Measurements from ENCODE around the gene ACAP1. TPM values are rescaled to one million over a fixed set of nuclear protein-coding genes. Genes with fewer than 3 reads are reported as not detected.

Gene ACAP1
- total RNA-seq, 1 donor from 2014 or later: 3.2 TPM

DNA sequence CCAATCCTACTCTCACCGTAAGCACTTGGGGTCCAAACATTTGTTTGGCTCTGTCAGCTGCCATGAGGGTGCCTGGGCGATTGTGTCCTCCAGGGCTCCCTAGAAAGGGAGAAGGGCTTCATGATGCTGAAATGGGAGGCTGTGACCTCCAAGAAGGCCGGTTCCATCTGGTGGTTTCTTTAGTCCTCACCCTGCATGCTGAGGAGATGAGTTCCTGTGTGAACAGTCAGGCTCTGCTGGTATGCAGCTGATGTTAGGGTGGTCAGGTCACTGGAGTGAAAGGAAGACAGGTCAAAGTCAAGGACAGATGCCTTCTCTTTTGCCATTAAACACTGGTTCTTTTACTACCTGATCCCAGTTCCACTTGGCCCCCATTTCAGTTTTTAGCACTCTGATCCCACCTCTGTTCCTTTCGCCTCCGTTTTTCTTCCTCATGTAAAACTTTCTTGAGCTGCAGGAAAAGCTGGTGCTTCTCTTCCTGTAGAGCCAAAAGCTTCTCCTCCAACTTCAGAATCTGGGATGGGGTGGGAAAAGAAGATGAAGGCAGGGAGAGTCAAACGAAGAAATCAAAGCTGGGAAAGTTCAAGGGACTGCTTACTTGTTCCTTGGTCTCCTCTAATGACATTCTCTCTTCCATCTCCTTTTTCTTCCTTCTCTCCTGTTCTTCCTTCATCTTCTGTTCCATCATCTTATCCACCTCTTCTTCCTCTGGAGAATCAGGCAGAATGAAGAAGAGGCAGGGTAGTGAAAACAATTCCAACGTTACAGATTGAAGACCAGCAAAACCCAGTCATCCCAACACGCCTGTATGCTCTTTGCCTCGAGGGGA, 22.2 kb upstream of the ACAP1 start:
- H3K4me1 Mint-ChIP-seq (ENCODE audit: unreplicated experiment): peaks cover 37% of the 10 kb centered on the region
- peak overlapping the region; percentile 87 for H3K4me3 Mint-ChIP-seq
- no peak for DNase-seq (ENCODE audit: extremely low spot score, unreplicated experiment)
- peaks cover 27% of the 10 kb centered on the region for H3K36me3 Mint-ChIP-seq
- TF ChIP-seq, protein P1, sequence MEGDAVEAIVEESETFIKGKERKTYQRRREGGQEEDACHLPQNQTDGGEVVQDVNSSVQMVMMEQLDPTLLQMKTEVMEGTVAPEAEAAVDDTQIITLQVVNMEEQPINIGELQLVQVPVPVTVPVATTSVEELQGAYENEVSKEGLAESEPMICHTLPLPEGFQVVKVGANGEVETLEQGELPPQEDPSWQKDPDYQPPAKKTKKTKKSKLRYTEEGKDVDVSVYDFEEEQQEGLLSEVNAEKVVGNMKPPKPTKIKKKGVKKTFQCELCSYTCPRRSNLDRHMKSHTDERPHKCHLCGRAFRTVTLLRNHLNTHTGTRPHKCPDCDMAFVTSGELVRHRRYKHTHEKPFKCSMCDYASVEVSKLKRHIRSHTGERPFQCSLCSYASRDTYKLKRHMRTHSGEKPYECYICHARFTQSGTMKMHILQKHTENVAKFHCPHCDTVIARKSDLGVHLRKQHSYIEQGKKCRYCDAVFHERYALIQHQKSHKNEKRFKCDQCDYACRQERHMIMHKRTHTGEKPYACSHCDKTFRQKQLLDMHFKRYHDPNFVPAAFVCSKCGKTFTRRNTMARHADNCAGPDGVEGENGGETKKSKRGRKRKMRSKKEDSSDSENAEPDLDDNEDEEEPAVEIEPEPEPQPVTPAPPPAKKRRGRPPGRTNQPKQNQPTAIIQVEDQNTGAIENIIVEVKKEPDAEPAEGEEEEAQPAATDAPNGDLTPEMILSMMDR (conservative IDR thresholded peaks at IDR 0.05): no peak
- H3K27me3 Mint-ChIP-seq: no peaks in the 10 kb centered on the region
- no peaks in the 10 kb centered on the region for H3K9me3 Mint-ChIP-seq
- H3K27ac Mint-ChIP-seq: peak overlapping the region; percentile 82

DNA sequence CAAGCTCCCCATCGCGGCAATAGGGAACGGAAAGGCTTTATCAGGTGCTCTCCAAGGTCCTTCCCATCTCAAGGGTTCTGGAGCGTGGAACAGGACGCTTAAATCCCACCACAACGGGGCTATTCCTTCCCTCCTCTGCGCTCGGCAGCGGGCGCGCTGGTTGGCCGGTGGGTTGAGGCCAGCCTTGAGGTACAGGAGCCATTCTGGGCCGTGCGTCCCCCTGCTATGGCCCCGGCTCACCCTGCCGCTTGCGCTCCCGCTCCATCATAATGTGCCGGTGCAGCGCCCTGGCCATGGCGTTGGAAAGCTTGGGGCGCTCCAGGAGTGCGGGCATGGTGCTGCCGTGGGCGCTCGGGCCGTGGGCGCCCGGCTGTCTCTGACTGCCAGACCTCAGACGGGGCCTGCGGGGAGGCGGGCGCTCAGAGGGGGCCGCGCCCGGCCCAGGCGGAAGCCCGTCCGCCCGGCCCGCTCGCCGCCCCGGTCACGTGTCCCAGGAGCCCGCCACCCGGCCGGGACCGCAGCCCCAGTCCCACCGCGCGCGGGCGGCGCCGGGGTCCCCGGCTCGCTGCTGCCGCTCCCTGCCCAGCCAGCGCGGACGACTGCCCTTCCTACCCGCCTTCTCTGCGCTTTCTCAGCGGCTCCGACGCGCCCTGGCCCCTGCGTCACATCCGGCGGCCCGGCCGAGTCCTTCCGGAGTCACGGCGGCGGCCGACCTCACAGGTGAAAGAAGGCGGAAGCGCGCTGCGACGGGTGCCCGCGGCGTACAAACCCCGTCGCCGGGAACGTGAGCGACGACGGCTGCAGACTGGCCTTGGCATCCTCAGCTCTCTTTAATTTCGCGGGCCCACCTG, 21.4 kb upstream of the ACAP1 start, which contains the start of gene GPS2:
Gene GPS2, minus strand, starts transcription at position 642 of the 851 bp plus-strand sequence. Its CDS starts 308 bp downstream, at position 334.
- Mint-ChIP-seq H3K27me3 (no peaks in the 10 kb centered on the region), H3K4me3 (peak within 1 kb of the TSS; percentile 87), H3K36me3 (peaks cover 21% of the 10 kb centered on the region), H3K4me1 (ENCODE audit: unreplicated experiment) (peaks cover 29% of the 10 kb centered on the region), H3K27ac (peak within 1 kb of the TSS; percentile 82), H3K9me3 (no peaks in the 10 kb centered on the region)
- TF ChIP-seq, protein P1 (conservative IDR thresholded peaks at IDR 0.05): no peak
- peak; percentile 96 for DNase-seq (ENCODE audit: extremely low spot score, unreplicated experiment)

DNA sequence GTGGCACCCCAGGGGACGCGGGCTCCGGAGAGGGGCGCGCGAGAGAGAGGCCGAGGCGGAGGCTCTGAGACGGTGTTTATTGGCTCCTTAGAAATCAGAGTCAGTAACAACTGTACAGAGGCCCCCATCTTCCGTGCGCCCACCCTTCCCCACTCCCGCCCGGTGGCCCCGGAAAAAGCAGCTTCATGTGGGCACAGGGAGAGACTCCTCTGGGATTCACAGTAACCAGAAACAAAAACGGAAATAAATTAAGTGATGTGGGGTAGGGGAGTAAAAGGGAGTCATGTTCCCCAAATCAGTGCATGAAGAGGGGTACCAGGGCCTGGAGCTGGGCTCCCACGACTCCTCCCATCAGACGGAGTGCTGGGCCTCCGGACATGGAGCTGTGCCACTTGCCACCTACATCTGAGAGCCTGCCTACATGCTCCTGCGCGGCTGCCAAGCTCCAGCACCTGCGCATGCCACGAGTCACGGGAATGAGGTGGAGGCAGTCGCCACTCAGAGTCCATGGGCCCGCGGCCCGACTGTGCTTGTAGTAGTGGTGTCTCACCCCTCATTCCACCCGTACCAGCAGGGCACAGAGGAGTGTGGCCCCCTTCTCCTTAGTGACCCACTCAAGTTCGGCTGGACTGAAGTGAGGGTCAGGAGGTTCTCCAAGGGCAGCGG, 20.6 kb upstream of the ACAP1 start:
- Mint-ChIP-seq H3K27ac (peak overlapping the region; percentile 80), H3K4me3 (peak overlapping the region; percentile 80), H3K27me3 (no peaks in the 10 kb centered on the region), H3K4me1 (ENCODE audit: unreplicated experiment) (peaks cover 21% of the 10 kb centered on the region), H3K9me3 (no peaks in the 10 kb centered on the region), H3K36me3 (peaks cover 13% of the 10 kb centered on the region)
- DNase-seq (ENCODE audit: extremely low spot score, unreplicated experiment): no peak
- TF ChIP-seq, protein P1 (conservative IDR thresholded peaks at IDR 0.05): no peak

DNA sequence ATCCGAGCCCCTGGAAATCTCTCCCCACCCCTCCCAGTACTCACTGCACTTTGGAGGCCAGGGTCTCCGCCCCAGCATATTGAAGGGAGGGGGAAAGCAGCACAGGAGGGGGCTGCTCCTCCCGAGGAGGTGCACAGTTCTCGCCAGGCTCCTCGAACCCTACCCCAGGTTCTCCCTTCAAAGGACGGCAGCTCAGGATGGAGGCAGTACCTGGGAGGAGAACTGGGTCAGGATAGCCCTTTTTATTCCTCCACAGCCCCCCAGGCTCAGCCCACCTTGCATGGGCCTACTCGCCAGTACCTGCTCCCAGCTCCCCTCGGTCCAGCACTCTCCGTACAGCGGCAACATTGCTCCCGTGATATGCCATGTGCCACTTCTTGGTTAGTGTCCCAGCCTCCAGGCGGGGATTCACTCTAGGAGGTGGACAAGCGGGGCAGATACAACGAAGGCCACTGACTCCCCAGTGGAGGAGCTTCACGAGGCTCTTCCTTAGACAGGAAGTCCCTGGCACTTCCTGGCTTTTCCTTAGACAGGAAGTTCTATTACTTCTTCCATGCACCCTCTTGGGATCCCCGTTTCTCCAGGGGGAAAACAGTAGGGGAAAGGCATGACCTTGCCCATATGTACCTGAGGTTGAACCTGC, 19.0 kb upstream of the ACAP1 start:
- Mint-ChIP-seq H3K27ac (peak overlapping the region; percentile 75), H3K9me3 (no peaks in the 10 kb centered on the region), H3K36me3 (peaks cover 10% of the 10 kb centered on the region), H3K4me3 (peak overlapping the region; percentile 77), H3K4me1 (ENCODE audit: unreplicated experiment) (peaks cover 19% of the 10 kb centered on the region), H3K27me3 (no peaks in the 10 kb centered on the region)
- TF ChIP-seq, protein P1 (conservative IDR thresholded peaks at IDR 0.05): no peak
- DNase-seq (ENCODE audit: extremely low spot score, unreplicated experiment): no peak

Measured in type B pancreatic cell (in vitro differentiated cells).